Hematopoietic multipotent progenitor cell treated with erythropoietin and hydrocortisone succinate and interleukin-3 and kit ligand, for 15 days (in vitro differentiated cells): Measurements from ENCODE around the gene TBC1D10A.

ENCODE experiments used
- DNase-seq: peaks from one replicate; pipeline ENCODE4 v3.0.0-alpha.2; 2015; ENCODE audit warnings: low spot score

The TBC1D10A gene

DNA sequence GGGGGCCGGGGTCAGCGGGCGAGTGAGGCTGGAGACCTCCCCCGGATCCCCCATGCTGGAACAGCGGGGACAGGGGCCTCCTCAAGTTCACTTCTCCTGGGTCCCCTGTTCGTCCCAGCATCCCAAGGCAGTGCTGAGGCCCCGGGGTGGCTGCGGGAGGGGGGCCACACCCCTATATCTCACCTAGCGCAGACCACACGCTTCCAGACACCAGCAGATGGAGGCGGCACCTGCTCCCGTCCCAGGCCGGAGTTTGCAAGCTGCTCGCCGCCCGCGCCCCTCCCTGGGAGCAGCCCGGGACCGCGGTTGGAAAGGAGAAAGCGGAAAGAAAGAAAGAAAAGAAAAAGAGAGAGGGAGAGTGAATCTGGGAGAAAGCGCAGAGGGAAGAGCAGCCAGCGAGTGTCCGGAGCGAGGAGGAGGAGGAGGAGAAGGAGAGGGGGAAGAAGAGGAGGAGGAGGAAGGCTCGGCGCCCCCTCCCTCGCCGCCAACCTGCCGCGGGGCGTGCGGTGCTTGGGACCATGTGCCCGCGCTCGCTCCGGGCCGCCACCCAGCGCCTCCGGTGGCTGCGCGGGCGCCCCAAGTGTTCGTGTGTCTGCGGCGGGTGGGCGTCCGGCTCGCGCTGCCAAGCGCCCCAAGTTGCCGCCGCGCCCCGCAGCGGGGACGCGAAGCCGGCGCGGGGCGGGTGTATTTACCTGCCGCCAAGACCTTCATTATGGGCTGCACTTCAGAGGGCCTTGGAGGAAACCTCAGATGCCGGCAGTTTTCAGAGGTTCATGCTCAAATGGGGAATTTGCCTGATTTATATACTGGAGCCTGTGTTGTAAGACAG lies 80.5 kb downstream of the TBC1D10A start, which contains the start of gene LIF:
Gene LIF, minus strand, starts transcription at position 775 of the 829 bp plus-strand sequence. Its CDS starts 64 bp downstream, at position 711.
- DNase-seq = no peak

DNA sequence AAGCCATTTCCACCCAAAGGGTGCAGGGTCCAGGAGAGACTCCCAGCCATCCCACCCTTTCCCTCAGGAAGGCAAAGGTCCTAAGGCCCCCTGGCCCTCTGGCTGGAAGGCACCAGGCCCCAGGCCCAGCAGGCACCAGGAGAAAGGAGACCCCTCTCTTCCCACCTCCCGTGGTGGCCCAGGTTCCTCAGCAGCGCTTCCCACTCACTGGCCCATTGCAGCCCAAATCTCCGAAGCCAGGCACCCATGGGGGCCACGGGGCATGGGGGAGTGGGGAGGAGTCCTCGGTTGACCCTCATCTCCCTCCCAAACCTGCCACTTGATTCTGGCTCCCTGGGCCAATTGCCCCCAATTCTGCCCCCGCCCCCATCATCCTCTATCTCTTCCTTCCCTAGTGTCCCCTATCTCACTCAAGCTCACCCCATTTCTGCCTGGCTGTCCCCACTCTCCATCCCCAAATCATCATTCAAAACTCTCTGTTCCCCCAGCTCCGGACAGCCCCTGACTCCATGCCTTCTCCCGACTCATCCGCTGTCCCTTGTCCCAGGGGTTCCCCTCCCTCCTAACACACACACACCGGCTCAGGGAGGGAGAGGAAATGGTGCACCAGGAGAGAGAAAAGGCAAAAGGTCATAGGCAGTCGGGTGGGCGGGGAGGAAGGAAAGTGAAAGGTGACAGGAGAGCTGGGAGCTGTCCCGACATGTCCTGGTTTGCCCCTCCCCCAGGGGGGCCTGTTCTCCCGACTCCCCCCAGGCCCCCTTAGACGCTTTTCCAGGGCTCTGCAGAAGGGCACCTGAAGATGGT lies 81.4 kb downstream of the TBC1D10A start:
- DNase-seq = no peak

DNA sequence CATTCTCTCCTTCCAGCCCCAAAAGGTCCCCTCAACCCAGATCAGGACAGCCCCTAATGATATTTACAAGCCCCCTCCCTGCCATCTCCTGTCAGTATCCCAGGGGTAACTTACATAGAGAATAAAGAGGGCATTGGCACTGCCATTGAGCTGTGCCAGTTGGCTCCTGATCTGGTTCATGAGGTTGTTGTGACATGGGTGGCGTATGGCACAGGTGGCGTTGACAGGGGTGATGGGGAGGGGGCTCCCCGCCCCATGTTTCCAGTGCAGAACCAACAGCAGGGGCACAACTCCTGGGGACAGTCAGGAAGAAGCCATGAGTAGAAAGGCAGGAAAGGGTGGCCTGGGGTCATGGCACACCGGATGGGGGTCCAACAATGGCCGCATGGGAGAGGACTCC lies 82.1 kb downstream of the TBC1D10A start:
- no peak for DNase-seq

DNA sequence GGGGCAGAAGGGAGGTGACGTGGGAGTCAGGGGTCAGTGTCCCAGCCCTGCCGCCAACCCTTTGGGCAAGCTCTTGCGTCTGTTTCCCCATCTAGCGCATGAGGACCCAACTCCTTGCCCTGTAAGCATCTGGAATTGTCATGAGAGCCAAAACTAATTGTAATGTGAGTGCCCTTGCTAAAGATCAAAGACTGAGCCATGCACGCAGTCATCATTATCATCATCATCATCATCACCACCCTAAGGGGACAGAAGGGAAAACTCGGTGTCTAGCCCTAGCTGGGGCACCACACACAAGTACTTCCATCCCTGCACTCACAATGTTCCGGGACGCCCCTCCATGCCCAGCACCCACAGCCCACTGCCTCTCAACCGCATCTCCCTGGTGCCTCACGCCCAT lies 82.7 kb downstream of the TBC1D10A start:
- no peak for DNase-seq

DNA sequence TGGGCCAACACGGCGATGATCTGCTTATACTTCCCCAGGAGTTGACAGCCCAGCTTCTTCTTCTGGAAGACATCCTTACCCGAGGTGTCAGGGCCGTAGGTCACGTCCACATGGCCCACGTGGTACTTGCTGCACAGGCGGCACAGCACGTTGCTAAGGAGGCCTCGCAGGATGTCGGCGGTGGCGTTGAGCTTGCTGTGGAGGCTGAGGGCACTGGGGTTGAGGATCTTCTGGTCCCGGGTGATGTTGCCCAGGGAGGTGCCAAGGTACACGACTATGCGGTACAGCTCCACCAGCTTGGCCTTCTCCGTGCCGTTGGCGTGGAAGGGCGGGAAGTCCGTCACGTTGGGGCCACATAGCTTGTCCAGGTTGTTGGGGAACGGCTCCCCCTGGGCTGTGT lies 83.1 kb downstream of the TBC1D10A start:
- DNase-seq = no peak
